ENCODE measurements around the gene PACRG. TPM values are rescaled to one million over a fixed set of nuclear protein-coding genes. Genes with fewer than 3 reads are reported as not detected.
"Not testable (repeated sequence)": the region's sequence is repeated elsewhere in the genome, so short reads cannot be mapped to it uniquely, and the experiment has no call there.

Gene PACRG
- under 0.01 TPM in 2 replicates for total RNA-seq

- peak; percentile 95 to 96 for DNase-seq (ENCODE audit: low read depth in 2 of 2)
Measured at GRCh38 chr6:162727322-162728182, at the start of gene PACRG, which contains the start of gene PRKN. PACRG (plus strand) TSS chr6:162727974. PRKN (minus strand) TSS chr6:162727766.

- not testable (repeated sequence) for DNase-seq (ENCODE audit: low read depth in 2 of 2)
Measured at GRCh38 chr6:162678896-162679295, 48.9 kb upstream of the PACRG start.

GRCh38 chr6:162679681-162680080, 48.1 kb upstream of the PACRG start:
- DNase-seq (ENCODE audit: low read depth in 2 of 2), result no peak

- DNase-seq (ENCODE audit: low read depth in 2 of 2), result no peak
Measured at GRCh38 chr6:162680367-162680766, 47.4 kb upstream of the PACRG start.

GRCh38 chr6:162680871-162681270, 46.9 kb upstream of the PACRG start:
- no peak for DNase-seq (ENCODE audit: low read depth in 2 of 2)

- no peak for DNase-seq (ENCODE audit: low read depth in 2 of 2)
Measured at GRCh38 chr6:162681447-162681846, 46.3 kb upstream of the PACRG start.

GRCh38 chr6:162683135-162683534, 44.6 kb upstream of the PACRG start:
- no peak for DNase-seq (ENCODE audit: low read depth in 2 of 2)

- DNase-seq (ENCODE audit: low read depth in 2 of 2), result no peak
Measured at GRCh38 chr6:162684052-162684451, 43.7 kb upstream of the PACRG start.

GRCh38 chr6:162684961-162685360, 42.8 kb upstream of the PACRG start:
- no peak for DNase-seq (ENCODE audit: low read depth in 2 of 2)

GRCh38 chr6:162685586-162685985, 42.2 kb upstream of the PACRG start:
- no peak for DNase-seq (ENCODE audit: low read depth in 2 of 2)

- no peak for DNase-seq (ENCODE audit: low read depth in 2 of 2)
Measured at GRCh38 chr6:162688751-162689345, 38.9 kb upstream of the PACRG start.

GRCh38 chr6:162690158-162690557, 37.6 kb upstream of the PACRG start:
- DNase-seq (ENCODE audit: low read depth in 2 of 2), result no peak

GRCh38 chr6:162697872-162698403, 29.8 kb upstream of the PACRG start:
- no peak for DNase-seq (ENCODE audit: low read depth in 2 of 2)

- no peak for DNase-seq (ENCODE audit: low read depth in 2 of 2)
Measured at GRCh38 chr6:162698440-162698839, 29.3 kb upstream of the PACRG start.

- no peak for DNase-seq (ENCODE audit: low read depth in 2 of 2)
Measured at GRCh38 chr6:162699961-162700360, 27.8 kb upstream of the PACRG start.

- DNase-seq (ENCODE audit: low read depth in 2 of 2), result no peak
Measured at GRCh38 chr6:162700966-162701365, 26.8 kb upstream of the PACRG start.

GRCh38 chr6:162701551-162701950, 26.2 kb upstream of the PACRG start:
- no peak for DNase-seq (ENCODE audit: low read depth in 2 of 2)

GRCh38 chr6:162702446-162702845, 25.3 kb upstream of the PACRG start:
- no peak for DNase-seq (ENCODE audit: low read depth in 2 of 2)

GRCh38 chr6:162704001-162704400, 23.8 kb upstream of the PACRG start:
- DNase-seq (ENCODE audit: low read depth in 2 of 2), result no peak

- DNase-seq (ENCODE audit: low read depth in 2 of 2), result no peak
Measured at GRCh38 chr6:162705736-162706135, 22.0 kb upstream of the PACRG start.

- no peak for DNase-seq (ENCODE audit: low read depth in 2 of 2)
Measured at GRCh38 chr6:162706232-162706631, 21.5 kb upstream of the PACRG start.

- DNase-seq (ENCODE audit: low read depth in 2 of 2), result no peak
Measured at GRCh38 chr6:162708971-162709370, 18.8 kb upstream of the PACRG start.

- DNase-seq (ENCODE audit: low read depth in 2 of 2), result no peak
Measured at GRCh38 chr6:162709431-162709830, 18.3 kb upstream of the PACRG start.
